WTC11 (cell line): Measurements from ENCODE around the gene PRKN. TPM values are rescaled to one million over a fixed set of nuclear protein-coding genes. Genes with fewer than 3 reads are reported as not detected.
A peak's percentile ranks its signal among the peaks of the same experiment; 100 is the strongest.

Experiments
- ATAC-seq: fragments of 200-7000 bp; cut with Tn5 transposase; 2 replicates; pipeline ENCODE4 v1.10.0; 2021; ENCODE audit warnings: mild to moderate bottlenecking, moderate library complexity
- CTCF ChIA-PET: fragments of 300-600 bp; sonication (Branson Sonifier 250); formaldehyde crosslinking; loops from one replicate; lab custom pipeline; 2021; ENCODE audit warnings: antibody characterized with exemption; lab: Charles Lee
- POLR2A ChIA-PET: fragments of 350-600 bp; sonication (Branson Sonifier 250); formaldehyde crosslinking; loops from one replicate; lab custom pipeline; 2021; ENCODE audit warnings: antibody characterized with exemption; lab: Charles Lee
- DNase-seq: peaks from one replicate; pipeline ENCODE4 v3.0.0; 2021; ENCODE audit warnings: low spot score
- H3K27ac Mint-ChIP-seq: 2 replicates; pipeline ENCODE4 v1.8.0; 2021; ENCODE audit warnings: mixed read lengths
- H3K27me3 Mint-ChIP-seq: 2 replicates; pipeline ENCODE4 v1.8.0; 2021; ENCODE audit warnings: low read depth, mild to moderate bottlenecking, moderate library complexity, mixed read lengths
- H3K36me3 Mint-ChIP-seq: 2 replicates; pipeline ENCODE4 v1.8.0; 2021; ENCODE audit warnings: mixed read lengths
- H3K4me1 Mint-ChIP-seq: 2 replicates; pipeline ENCODE4 v1.8.0; 2022; ENCODE audit warnings: mixed read lengths
- H3K4me3 Mint-ChIP-seq: 2 replicates; pipeline ENCODE4 v1.8.0; 2021; ENCODE audit warnings: mild to moderate bottlenecking, moderate library complexity, mixed read lengths
- H3K9me3 Mint-ChIP-seq: 2 replicates; pipeline ENCODE4 v1.8.0; 2021; ENCODE audit warnings: mixed read lengths
- CREM ChIP-seq: sonication (generic); formaldehyde crosslinking; IDR thresholded peaks from 2 replicates; pipeline ENCODE4 v1.8.1; 2022; ENCODE audit warnings: mild to moderate bottlenecking, missing genetic modification reagents, moderate library complexity
- E2F5 ChIP-seq: sonication (generic); formaldehyde crosslinking; IDR thresholded peaks from 2 replicates; pipeline ENCODE4 v1.8.1; 2022; ENCODE audit warnings: mild to moderate bottlenecking, moderate library complexity, missing genetic modification reagents
- FOXJ3 ChIP-seq: sonication (generic); formaldehyde crosslinking; IDR thresholded peaks from 2 replicates; pipeline ENCODE4 v1.9.0; 2021; ENCODE audit warnings: missing genetic modification reagents, mild to moderate bottlenecking, borderline replicate concordance
- GTF2I ChIP-seq: fragments of 250-450 bp; sonication (Bioruptor Pico); conservative IDR thresholded peaks from 2 replicates; pipeline ENCODE4 v1.4.0; 2021; ENCODE audit warnings: mild to moderate bottlenecking
- IRF2 ChIP-seq: sonication (generic); formaldehyde crosslinking; IDR thresholded peaks from 2 replicates; pipeline ENCODE4 v1.8.0; 2022; ENCODE audit warnings: low read depth, missing genetic modification reagents, borderline replicate concordance
- MAX ChIP-seq: sonication (generic); formaldehyde crosslinking; IDR thresholded peaks from 2 replicates; pipeline ENCODE4 v1.8.0; 2022; ENCODE audit warnings: mild to moderate bottlenecking, missing genetic modification reagents
- MLX ChIP-seq: sonication (generic); formaldehyde crosslinking; IDR thresholded peaks from 2 replicates; pipeline ENCODE4 v1.8.1; 2023; ENCODE audit warnings: mild to moderate bottlenecking, missing genetic modification reagents, moderate library complexity
- ZBTB21 ChIP-seq: sonication (generic); formaldehyde crosslinking; IDR thresholded peaks from 2 replicates; pipeline ENCODE4 v1.8.1; 2023; ENCODE audit warnings: mild to moderate bottlenecking, missing genetic modification reagents, borderline replicate concordance
- ZNF396 ChIP-seq: fragments of 250-450 bp; sonication (Bioruptor Pico); IDR thresholded peaks from 2 replicates; pipeline ENCODE4 v1.8.0; 2021; ENCODE audit warnings: mild to moderate bottlenecking, moderate library complexity, borderline replicate concordance
- ZNF671 ChIP-seq: fragments of 250-450 bp; sonication (Bioruptor Pico); IDR thresholded peaks from 2 replicates; pipeline ENCODE4 v1.8.0; 2021; ENCODE audit warnings: mild to moderate bottlenecking
- total RNA-seq: library from RNA; stranded (reverse); gene quantifications from 3 replicates; pipeline ENCODE4 v1.2.3, GENCODE V29; 2021
- TF ChIP-seq, protein P1 (sequence below): fragments of 200-600 bp; IDR thresholded peaks from 2 replicates; pipeline ENCODE4 v1.8.0; 2022; ENCODE audit warnings: antibody characterized with exemption
- TF ChIP-seq, protein P2 (sequence below): fragments of 250-450 bp; sonication (Bioruptor Pico); conservative IDR thresholded peaks from 2 replicates; pipeline ENCODE4 v1.9.0; 2021; ENCODE audit warnings: mild to moderate bottlenecking
- TF ChIP-seq, protein P3 (sequence below): sonication (generic); formaldehyde crosslinking; IDR thresholded peaks from 2 replicates; pipeline ENCODE4 v1.8.1; 2023; ENCODE audit warnings: mild to moderate bottlenecking, missing genetic modification reagents

PRKN gene
- total RNA-seq, 1 experiment from 2014 or later = 0.59 TPM

DNA sequence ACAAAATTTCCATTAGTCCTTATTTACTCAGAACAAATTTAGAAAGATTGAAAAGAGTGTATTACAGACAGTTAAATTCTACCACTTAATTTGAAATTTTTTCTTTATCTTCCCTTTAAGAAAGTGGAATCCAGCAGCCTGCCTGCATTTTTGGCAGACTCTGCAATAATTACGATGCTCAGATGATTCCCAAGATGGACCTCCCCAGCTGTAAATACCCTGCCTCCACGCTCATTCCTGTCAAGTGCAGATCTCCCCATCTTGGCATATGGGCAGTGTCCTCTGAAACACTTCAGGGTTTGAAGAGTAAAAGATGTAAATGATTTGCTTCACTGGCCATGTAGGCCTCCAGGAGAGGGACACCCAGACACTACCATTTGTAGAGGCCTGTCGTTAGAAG lies 471.2 kb downstream of the PRKN start:
- Mint-ChIP-seq H3K9me3 (no peaks in the 10 kb centered on the region), H3K27me3 (no peaks in the 10 kb centered on the region), H3K4me1 (no peaks in the 10 kb centered on the region), H3K36me3 (no peaks in the 10 kb centered on the region), H3K4me3 (no peak overlapping the region), H3K27ac (no peak overlapping the region)
- ATAC-seq = no peak
- DNase-seq = no peak
- POLR2A ChIA-PET = no interaction called here
- TF ChIP-seq GTF2I (CRISPR knock-in tag) = no peak
- TF ChIP-seq MLX (CRISPR knock-in tag) = no peak
- TF ChIP-seq, all 79 proteins: peak for 0
- CTCF ChIA-PET = no interaction called here

DNA sequence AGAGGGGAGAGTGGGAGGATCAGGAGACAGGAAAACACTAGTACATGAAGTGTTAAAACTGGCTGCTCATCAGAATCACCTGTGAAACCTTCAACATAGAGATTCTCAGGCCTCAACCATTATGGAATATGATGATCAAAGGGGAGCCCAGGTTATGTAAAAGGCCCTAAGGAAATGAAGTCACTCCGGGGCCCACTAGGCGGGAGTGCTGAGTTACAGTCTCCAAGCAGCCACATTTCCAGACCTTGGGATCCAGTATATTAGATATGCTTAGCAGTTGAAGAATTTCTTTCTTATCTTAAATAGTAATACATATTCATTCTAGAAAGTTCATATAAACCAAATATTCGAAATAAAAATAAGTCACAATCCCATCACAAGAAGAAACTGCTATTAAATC lies 476.3 kb downstream of the PRKN start:
- ChIA-PET POLR2A (no interaction called here), CTCF (no interaction called here)
- Mint-ChIP-seq H3K27me3 (no peaks in the 10 kb centered on the region), H3K4me1 (no peaks in the 10 kb centered on the region), H3K27ac (no peak overlapping the region), H3K36me3 (no peaks in the 10 kb centered on the region), H3K9me3 (no peaks in the 10 kb centered on the region), H3K4me3 (no peak overlapping the region)
- no peak for TF ChIP-seq MAX (CRISPR knock-in tag)
- TF ChIP-seq, protein P1, sequence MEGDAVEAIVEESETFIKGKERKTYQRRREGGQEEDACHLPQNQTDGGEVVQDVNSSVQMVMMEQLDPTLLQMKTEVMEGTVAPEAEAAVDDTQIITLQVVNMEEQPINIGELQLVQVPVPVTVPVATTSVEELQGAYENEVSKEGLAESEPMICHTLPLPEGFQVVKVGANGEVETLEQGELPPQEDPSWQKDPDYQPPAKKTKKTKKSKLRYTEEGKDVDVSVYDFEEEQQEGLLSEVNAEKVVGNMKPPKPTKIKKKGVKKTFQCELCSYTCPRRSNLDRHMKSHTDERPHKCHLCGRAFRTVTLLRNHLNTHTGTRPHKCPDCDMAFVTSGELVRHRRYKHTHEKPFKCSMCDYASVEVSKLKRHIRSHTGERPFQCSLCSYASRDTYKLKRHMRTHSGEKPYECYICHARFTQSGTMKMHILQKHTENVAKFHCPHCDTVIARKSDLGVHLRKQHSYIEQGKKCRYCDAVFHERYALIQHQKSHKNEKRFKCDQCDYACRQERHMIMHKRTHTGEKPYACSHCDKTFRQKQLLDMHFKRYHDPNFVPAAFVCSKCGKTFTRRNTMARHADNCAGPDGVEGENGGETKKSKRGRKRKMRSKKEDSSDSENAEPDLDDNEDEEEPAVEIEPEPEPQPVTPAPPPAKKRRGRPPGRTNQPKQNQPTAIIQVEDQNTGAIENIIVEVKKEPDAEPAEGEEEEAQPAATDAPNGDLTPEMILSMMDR = 0 out of 2 replicates have a peak, but pooled peaks have one; percentile 15
- ATAC-seq = peak; percentile 82
- peak; percentile 26 for DNase-seq

DNA sequence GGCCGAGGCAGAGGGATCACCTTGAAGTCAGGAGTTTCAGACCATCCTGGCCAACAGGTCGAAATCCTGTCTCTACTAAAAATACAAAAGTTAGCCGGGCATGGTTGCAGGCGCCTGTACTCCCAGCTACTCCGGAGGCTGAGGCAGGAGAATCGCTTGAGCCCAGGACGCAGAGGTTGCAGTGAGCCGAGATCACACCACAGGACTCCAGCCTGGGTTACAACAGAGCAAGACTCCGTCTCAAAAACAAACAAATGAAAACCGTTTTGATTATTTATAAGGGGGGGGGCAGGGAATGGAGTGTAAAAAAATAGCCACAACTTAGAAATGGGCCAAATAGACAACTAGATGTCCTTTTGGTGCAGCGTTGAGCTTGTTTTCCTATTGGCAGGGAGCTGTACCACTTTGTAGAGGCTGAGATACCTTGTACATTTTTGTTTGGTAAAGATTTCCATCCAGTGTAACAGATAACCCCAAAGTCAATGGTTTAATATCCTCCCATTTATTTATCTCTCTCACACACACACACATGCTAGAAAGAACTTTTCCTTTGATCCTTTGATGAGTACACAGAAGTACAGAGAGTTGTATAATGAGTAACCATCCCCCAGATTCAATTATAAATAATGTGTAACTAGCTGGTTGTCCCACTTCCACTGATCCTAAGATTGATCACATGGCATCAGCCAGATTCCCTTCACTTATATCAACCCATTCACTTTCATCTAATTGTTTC lies 477.5 kb downstream of the PRKN start:
- Mint-ChIP-seq H3K9me3 (no peaks in the 10 kb centered on the region), H3K27ac (no peak overlapping the region), H3K36me3 (no peaks in the 10 kb centered on the region), H3K4me1 (no peaks in the 10 kb centered on the region), H3K4me3 (no peak overlapping the region), H3K27me3 (no peaks in the 10 kb centered on the region)
- TF ChIP-seq IRF2 (CRISPR knock-in tag) (no peak), FOXJ3 (CRISPR knock-in tag) (no peak), MAX (CRISPR knock-in tag) (no peak), ZBTB21 (CRISPR knock-in tag) (no peak), CREM (CRISPR knock-in tag) (no peak), E2F5 (CRISPR knock-in tag) (no peak), ZNF396 (no peak), ZNF671 (CRISPR knock-in tag) (no peak)
- TF ChIP-seq, protein P2, sequence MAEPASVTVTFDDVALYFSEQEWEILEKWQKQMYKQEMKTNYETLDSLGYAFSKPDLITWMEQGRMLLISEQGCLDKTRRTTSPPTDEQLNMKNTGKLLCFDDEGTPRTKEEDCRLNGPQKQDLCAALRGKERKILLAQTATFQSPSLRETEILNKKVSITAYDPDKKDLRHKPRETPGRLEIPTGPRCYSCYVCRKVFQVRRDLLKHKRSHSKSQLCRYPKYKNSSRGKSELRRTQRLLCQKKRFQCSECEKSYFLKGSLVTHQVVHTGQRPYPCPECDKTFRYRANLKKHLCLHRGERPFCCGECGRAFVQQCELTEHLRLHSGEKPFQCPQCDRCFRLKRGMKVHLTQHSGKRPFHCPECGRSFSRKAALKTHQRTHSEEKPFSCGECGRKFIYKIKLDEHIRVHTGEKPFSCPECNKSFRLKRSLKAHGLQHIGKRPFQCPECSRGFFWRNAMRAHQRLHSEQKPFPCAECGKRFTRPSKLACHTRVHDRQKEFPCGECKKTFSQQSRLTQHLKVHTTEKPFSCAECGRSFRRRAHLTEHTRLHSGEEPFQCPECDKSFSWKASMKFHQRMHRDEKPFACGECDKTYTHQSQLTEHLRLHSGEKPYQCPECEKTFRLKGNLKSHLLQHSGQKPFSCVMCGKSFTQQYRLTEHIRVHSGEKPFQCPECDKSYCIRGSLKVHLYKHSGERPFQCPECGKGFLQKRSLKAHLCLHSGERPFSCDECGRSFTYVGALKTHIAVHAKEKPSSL (CRISPR knock-in tag) = no peak
- TF ChIP-seq, protein P3, sequence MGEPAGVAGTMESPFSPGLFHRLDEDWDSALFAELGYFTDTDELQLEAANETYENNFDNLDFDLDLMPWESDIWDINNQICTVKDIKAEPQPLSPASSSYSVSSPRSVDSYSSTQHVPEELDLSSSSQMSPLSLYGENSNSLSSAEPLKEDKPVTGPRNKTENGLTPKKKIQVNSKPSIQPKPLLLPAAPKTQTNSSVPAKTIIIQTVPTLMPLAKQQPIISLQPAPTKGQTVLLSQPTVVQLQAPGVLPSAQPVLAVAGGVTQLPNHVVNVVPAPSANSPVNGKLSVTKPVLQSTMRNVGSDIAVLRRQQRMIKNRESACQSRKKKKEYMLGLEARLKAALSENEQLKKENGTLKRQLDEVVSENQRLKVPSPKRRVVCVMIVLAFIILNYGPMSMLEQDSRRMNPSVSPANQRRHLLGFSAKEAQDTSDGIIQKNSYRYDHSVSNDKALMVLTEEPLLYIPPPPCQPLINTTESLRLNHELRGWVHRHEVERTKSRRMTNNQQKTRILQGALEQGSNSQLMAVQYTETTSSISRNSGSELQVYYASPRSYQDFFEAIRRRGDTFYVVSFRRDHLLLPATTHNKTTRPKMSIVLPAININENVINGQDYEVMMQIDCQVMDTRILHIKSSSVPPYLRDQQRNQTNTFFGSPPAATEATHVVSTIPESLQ (CRISPR knock-in tag) = no peak
- ATAC-seq (no peak), DNase-seq (no peak)
- ChIA-PET POLR2A (no interaction called here), CTCF (interaction anchor here (0.6 kb wide), 1 partner anchor 631 kb away, joined by 3 read pairs; no protein-coding TSS in a partner anchor)
